ENCODE data around the gene BICDL2. TPM values are rescaled to one million over a fixed set of nuclear protein-coding genes. Genes with fewer than 3 reads are reported as not detected.
A peak's percentile ranks its signal among the peaks of the same experiment; 100 is the strongest.

The BICDL2 gene
- total and polyA plus RNA-seq, 9 of the 15 experiments (the other 6 are each of a cell fraction or from before 2014, with no cell fraction given): 0.09 to 0.28 (median 0.09) TPM; not detected in 6

DNA sequence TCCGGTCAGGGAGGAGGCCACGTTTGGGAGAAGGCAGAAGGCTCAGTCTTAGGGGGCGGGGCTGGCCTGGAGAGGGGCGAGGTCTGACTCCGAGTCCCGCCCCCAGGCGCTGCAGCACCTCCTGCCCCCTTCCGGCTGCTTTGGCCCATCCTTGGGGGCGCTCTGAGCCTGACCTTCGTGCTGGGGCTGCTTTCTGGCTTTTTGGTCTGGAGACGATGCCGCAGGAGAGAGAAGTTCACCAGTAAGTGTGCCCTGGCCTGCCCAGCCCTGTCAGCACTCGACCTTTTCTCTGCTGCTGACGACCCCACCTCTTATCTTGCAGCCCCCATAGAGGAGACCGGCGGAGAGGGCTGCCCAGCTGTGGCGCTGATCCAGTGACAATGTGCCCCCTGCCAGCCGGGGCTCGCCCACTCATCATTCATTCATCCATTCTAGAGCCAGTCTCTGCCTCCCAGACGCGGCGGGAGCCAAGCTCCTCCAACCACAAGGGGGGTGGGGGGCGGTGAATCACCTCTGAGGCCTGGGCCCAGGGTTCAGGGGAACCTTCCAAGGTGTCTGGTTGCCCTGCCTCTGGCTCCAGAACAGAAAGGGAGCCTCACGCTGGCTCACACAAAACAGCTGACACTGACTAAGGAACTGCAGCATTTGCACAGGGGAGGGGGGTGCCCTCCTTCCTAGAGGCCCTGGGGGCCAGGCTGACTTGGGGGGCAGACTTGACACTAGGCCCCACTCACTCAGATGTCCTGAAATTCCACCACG lies 15.1 kb downstream of the BICDL2 start (continued):
- TF ChIP-seq, protein P1, sequence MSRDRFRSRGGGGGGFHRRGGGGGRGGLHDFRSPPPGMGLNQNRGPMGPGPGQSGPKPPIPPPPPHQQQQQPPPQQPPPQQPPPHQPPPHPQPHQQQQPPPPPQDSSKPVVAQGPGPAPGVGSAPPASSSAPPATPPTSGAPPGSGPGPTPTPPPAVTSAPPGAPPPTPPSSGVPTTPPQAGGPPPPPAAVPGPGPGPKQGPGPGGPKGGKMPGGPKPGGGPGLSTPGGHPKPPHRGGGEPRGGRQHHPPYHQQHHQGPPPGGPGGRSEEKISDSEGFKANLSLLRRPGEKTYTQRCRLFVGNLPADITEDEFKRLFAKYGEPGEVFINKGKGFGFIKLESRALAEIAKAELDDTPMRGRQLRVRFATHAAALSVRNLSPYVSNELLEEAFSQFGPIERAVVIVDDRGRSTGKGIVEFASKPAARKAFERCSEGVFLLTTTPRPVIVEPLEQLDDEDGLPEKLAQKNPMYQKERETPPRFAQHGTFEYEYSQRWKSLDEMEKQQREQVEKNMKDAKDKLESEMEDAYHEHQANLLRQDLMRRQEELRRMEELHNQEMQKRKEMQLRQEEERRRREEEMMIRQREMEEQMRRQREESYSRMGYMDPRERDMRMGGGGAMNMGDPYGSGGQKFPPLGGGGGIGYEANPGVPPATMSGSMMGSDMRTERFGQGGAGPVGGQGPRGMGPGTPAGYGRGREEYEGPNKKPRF (IDR thresholded peaks at IDR 0.05; ENCODE audit: low read depth, low read length): no peak
- TF ChIP-seq, protein P2, sequence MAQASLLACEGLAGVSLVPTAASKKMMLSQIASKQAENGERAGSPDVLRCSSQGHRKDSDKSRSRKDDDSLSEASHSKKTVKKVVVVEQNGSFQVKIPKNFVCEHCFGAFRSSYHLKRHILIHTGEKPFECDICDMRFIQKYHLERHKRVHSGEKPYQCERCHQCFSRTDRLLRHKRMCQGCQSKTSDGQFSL (CRISPR knock-in tag; IDR thresholded peaks at IDR 0.05): 0 out of 2 replicates have a peak, but pooled peaks have one; percentile 41
- TF ChIP-seq, protein P2 (tag; IDR thresholded peaks at IDR 0.05): no peak
- TF ChIP-seq PHB2 (IDR thresholded peaks at IDR 0.05; ENCODE audit: low read depth): no peak
- TF ChIP-seq, protein P3, sequence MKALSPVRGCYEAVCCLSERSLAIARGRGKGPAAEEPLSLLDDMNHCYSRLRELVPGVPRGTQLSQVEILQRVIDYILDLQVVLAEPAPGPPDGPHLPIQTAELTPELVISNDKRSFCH (CRISPR knock-in tag; IDR thresholded peaks at IDR 0.05): no peak
- TF ChIP-seq, protein P3 (tag; IDR thresholded peaks at IDR 0.05): 0 out of 2 replicates have a peak, but pooled peaks have one; percentile 36
- no peak for TF ChIP-seq HCFC1 (IDR thresholded peaks at IDR 0.05; ENCODE audit: low read depth, low read length)
- no peak for TF ChIP-seq CHCHD3 (CRISPR knock-in tag; IDR thresholded peaks at IDR 0.05)
- TF ChIP-seq, protein P4, sequence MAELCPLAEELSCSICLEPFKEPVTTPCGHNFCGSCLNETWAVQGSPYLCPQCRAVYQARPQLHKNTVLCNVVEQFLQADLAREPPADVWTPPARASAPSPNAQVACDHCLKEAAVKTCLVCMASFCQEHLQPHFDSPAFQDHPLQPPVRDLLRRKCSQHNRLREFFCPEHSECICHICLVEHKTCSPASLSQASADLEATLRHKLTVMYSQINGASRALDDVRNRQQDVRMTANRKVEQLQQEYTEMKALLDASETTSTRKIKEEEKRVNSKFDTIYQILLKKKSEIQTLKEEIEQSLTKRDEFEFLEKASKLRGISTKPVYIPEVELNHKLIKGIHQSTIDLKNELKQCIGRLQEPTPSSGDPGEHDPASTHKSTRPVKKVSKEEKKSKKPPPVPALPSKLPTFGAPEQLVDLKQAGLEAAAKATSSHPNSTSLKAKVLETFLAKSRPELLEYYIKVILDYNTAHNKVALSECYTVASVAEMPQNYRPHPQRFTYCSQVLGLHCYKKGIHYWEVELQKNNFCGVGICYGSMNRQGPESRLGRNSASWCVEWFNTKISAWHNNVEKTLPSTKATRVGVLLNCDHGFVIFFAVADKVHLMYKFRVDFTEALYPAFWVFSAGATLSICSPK (IDR thresholded peaks at IDR 0.05; ENCODE audit: borderline replicate concordance): no peak
- no peak for TF ChIP-seq ILK (tag; IDR thresholded peaks at IDR 0.05; ENCODE audit: borderline replicate concordance, low read depth)
- TF ChIP-seq, protein P5, sequence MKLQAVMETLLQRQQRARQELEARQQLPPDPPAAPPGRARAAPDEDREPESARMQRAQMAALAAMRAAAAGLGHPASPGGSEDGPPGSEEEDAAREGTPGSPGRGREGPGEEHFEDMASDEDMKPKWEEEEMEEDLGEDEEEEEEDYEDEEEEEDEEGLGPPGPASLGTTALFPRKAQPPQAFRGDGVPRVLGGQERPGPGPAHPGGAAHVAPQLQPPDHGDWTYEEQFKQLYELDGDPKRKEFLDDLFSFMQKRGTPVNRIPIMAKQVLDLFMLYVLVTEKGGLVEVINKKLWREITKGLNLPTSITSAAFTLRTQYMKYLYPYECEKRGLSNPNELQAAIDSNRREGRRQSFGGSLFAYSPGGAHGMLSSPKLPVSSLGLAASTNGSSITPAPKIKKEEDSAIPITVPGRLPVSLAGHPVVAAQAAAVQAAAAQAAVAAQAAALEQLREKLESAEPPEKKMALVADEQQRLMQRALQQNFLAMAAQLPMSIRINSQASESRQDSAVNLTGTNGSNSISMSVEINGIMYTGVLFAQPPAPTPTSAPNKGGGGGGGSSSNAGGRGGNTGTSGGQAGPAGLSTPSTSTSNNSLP (IDR thresholded peaks at IDR 0.05; ENCODE audit: borderline replicate concordance, low read depth, low read length): no peak
- TF ChIP-seq BRCA1 (IDR thresholded peaks at IDR 0.05): no peak
- 0 out of 2 replicates have a peak, but pooled peaks have one; percentile 77 for TF ChIP-seq BRCA1 (CRISPR knock-in tag; IDR thresholded peaks at IDR 0.05)
- no peak for TF ChIP-seq ZNF212 (CRISPR knock-in tag; IDR thresholded peaks at IDR 0.05)
- no peak for TF ChIP-seq PML (IDR thresholded peaks at IDR 0.05; ENCODE audit: low read length)
- peak in 1 of 2 experiments; percentile 35; a peak in 1 of 4 replicates for TF ChIP-seq TEAD1 (CRISPR knock-in tag; IDR thresholded peaks at IDR 0.05)

Data from K562 (cell line).